GM23338 (cell line): Measurements from ENCODE around the gene THBS3. TPM values are rescaled to one million over a fixed set of nuclear protein-coding genes. Genes with fewer than 3 reads are reported as not detected.

Experiments
- ATAC-seq: fragments of 200-7000 bp; cut with Tn5 transposase; 3 replicates; pipeline ENCODE4 v1.9.1; 2020
- DNase-seq: peaks from one replicate; pipeline ENCODE4 v3.0.0-alpha.2; 2015; ENCODE audit warnings: low spot score
- H2AFZ ChIP-seq: fragments of 200-600 bp; sonication (generic); 2 replicates; pipeline ENCODE4 v1.8.0; 2016; ENCODE audit warnings: antibody characterized with exemption, mild to moderate bottlenecking, moderate library complexity
- H3F3A ChIP-seq: fragments of 200-600 bp; sonication (generic); replicated peaks from 2 replicates; pipeline ENCODE4 v1.8.0; 2017; ENCODE audit warnings: antibody characterized with exemption, mixed run types, low read depth
- H3K27ac ChIP-seq: fragments of 200-600 bp; sonication (generic); 2 replicates; pipeline ENCODE4 v1.6.1; 2016; ENCODE audit warnings: low read depth
- H3K27me3 ChIP-seq: fragments of 200-600 bp; sonication (generic); 2 replicates; pipeline ENCODE4 v1.8.0; 2016; ENCODE audit warnings: mild to moderate bottlenecking, mixed run types, moderate library complexity; ENCODE audit not compliant: insufficient read depth
- H3K36me3 ChIP-seq: fragments of 200-600 bp; sonication (generic); 2 replicates; pipeline ENCODE4 v1.8.0; 2016; ENCODE audit warnings: mild to moderate bottlenecking; ENCODE audit not compliant: insufficient read depth
- H3K4me1 ChIP-seq: fragments of 200-600 bp; sonication (generic); 2 replicates; pipeline ENCODE4 v1.8.0; 2016; ENCODE audit warnings: mild to moderate bottlenecking, moderate library complexity; ENCODE audit not compliant: insufficient read depth
- H3K4me2 ChIP-seq: fragments of 200-600 bp; sonication (generic); 2 replicates; pipeline ENCODE4 v1.7.1; 2017; ENCODE audit warnings: mixed run types
- H3K4me3 ChIP-seq: fragments of 200-600 bp; sonication (generic); 2 replicates; pipeline ENCODE4 v1.6.1; 2016; ENCODE audit warnings: mixed run types
- H3K79me2 ChIP-seq: fragments of 200-600 bp; sonication (generic); replicated peaks from 2 replicates; pipeline ENCODE4 v1.8.0; 2017; ENCODE audit warnings: mild to moderate bottlenecking; ENCODE audit not compliant: insufficient read depth
- H3K9me2 ChIP-seq: fragments of 200-600 bp; sonication (generic); 2 replicates; pipeline ENCODE4 v1.8.0; 2017; ENCODE audit not compliant: insufficient read depth
- H4K20me1 ChIP-seq: fragments of 200-600 bp; sonication (generic); replicated peaks from 2 replicates; pipeline ENCODE4 v1.8.0; 2017; ENCODE audit warnings: mild to moderate bottlenecking; ENCODE audit not compliant: insufficient read depth
- H3K27ac Mint-ChIP-seq: 2 replicates; pipeline ENCODE4 v1.8.0; 2020; ENCODE audit warnings: inconsistent platforms, mild to moderate bottlenecking, moderate library complexity, mixed read lengths
- H3K27me3 Mint-ChIP-seq: 3 replicates; pipeline ENCODE4 v1.8.0; 2022; ENCODE audit warnings: low read depth, mild to moderate bottlenecking, moderate library complexity, mixed read lengths, inconsistent platforms; ENCODE audit not compliant: insufficient read depth, poor library complexity
- H3K36me3 Mint-ChIP-seq: 3 replicates; pipeline ENCODE4 v1.8.0; 2021; ENCODE audit warnings: low read depth, mild to moderate bottlenecking, inconsistent platforms, moderate library complexity, mixed read lengths
- H3K4me1 Mint-ChIP-seq: 3 replicates; pipeline ENCODE4 v1.8.0; 2020; ENCODE audit warnings: mild to moderate bottlenecking, inconsistent platforms, mixed read lengths
- H3K4me3 Mint-ChIP-seq: 3 replicates; pipeline ENCODE4 v1.8.0; 2021; ENCODE audit warnings: moderate library complexity, mild to moderate bottlenecking, inconsistent platforms, mixed read lengths
- H3K9me3 Mint-ChIP-seq: 3 replicates; pipeline ENCODE4 v1.8.0; 2020; ENCODE audit warnings: moderate library complexity, mild to moderate bottlenecking, inconsistent platforms, mixed read lengths
- CREB1 ChIP-seq: fragments of 250-450 bp; sonication (Bioruptor Pico); IDR thresholded peaks from 2 replicates; pipeline ENCODE4 v1.5.0; 2020; ENCODE audit warnings: low read depth, mild to moderate bottlenecking, moderate library complexity
- CTCF ChIP-seq, 2 experiments: fragments of 200-600 bp in 1 of 2; sonication (generic) in 1 of 2; conservative IDR thresholded peaks; 2 replicates each; pipeline versions ENCODE4 v1.5.1 to v1.6.1; 2016 to 2017; ENCODE audit warnings: antibody characterized with exemption in 2 of 2, low read depth in 2 of 2, mild to moderate bottlenecking in 2 of 2, moderate library complexity in 1 of 2
- ETS1 ChIP-seq: IDR thresholded peaks from 2 replicates; pipeline ENCODE4 v1.6.1; 2016; ENCODE audit warnings: antibody characterized with exemption
- EZH2 ChIP-seq: fragments of 200-600 bp; sonication (generic); IDR thresholded peaks from one replicate; pipeline ENCODE4 v1.8.0; 2017; ENCODE audit warnings: antibody characterized with exemption, mild to moderate bottlenecking, low read depth; ENCODE audit not compliant: unreplicated experiment
- EZH2phosphoT487 ChIP-seq: fragments of 200-600 bp; sonication (generic); IDR thresholded peaks from one replicate; pipeline ENCODE4 v1.8.1; 2018; ENCODE audit warnings: antibody characterized with exemption; ENCODE audit not compliant: unreplicated experiment
- JUNB ChIP-seq: IDR thresholded peaks from one replicate; pipeline ENCODE4 v1.6.1; 2016; ENCODE audit warnings: antibody characterized with exemption; ENCODE audit not compliant: unreplicated experiment
- NANOG ChIP-seq: IDR thresholded peaks from 2 replicates; pipeline ENCODE4 v1.6.1; 2016; ENCODE audit warnings: antibody characterized with exemption, borderline replicate concordance
- POLR2AphosphoS5 ChIP-seq: IDR thresholded peaks from 2 replicates; pipeline ENCODE4 v1.6.1; 2016; ENCODE audit warnings: antibody characterized with exemption, low read depth
- STAT1 ChIP-seq: IDR thresholded peaks from one replicate; pipeline ENCODE4 v1.6.1; 2016; ENCODE audit warnings: antibody characterized with exemption; ENCODE audit not compliant: unreplicated experiment
- ZNF114 ChIP-seq: fragments of 250-450 bp; sonication (Bioruptor Pico); IDR thresholded peaks from 2 replicates; pipeline ENCODE4 v1.5.0; 2020; ENCODE audit warnings: mild to moderate bottlenecking, moderate library complexity
- ZNF331 ChIP-seq: fragments of 250-450 bp; sonication (Bioruptor Pico); IDR thresholded peaks from 2 replicates; pipeline ENCODE4 v1.5.0; 2020; ENCODE audit warnings: low read depth, mild to moderate bottlenecking, moderate library complexity
- ZNF462 ChIP-seq: fragments of 250-450 bp; sonication (Bioruptor Pico); IDR thresholded peaks from 2 replicates; pipeline ENCODE4 v1.5.0; 2020; ENCODE audit warnings: mild to moderate bottlenecking, moderate library complexity
- polyA plus RNA-seq: library from polyadenylated mRNA; unstranded; fragments of >200 nt; fragmentation: Nextera tagmentation; extraction: Ambion mirVana; gene quantifications from 2 replicates; pipeline ENCODE4 v1.2.1, GENCODE V29; 2016
- total RNA-seq: library from RNA; depleted of rRNA; stranded (reverse); fragments of >200 nt; shearing (Covaris generic); gene quantifications from 2 replicates; pipeline ENCODE4 v1.2.3, GENCODE V29; 2014
- TF ChIP-seq, protein P1 (sequence below): IDR thresholded peaks from one replicate; pipeline ENCODE4 v1.6.1; 2018; ENCODE audit warnings: antibody characterized with exemption; ENCODE audit not compliant: unreplicated experiment

The THBS3 gene
- total and polyA plus RNA-seq, 2 experiments from 2014 or later = 1.2 to 4.3 TPM

- H3K36me3 Mint-ChIP-seq = peaks cover 23% of the 10 kb centered on the region; the same call in 2 of the 3 replicates
- TF ChIP-seq ZNF331 (CRISPR knock-in tag) (no peak), EZH2 (no peak), ETS1 (no peak), CREB1 (CRISPR knock-in tag) (no peak), STAT1 (no peak), JUNB (no peak), CTCF (conservative IDR thresholded peaks at IDR 0.05; ENCODE audit: low read depth in 2 of 2) (no peak), NANOG (no peak), EZH2phosphoT487 (no peak), ZNF462 (CRISPR knock-in tag) (no peak), POLR2AphosphoS5 (no peak), ZNF114 (CRISPR knock-in tag) (no peak)
- TF ChIP-seq, protein P1, sequence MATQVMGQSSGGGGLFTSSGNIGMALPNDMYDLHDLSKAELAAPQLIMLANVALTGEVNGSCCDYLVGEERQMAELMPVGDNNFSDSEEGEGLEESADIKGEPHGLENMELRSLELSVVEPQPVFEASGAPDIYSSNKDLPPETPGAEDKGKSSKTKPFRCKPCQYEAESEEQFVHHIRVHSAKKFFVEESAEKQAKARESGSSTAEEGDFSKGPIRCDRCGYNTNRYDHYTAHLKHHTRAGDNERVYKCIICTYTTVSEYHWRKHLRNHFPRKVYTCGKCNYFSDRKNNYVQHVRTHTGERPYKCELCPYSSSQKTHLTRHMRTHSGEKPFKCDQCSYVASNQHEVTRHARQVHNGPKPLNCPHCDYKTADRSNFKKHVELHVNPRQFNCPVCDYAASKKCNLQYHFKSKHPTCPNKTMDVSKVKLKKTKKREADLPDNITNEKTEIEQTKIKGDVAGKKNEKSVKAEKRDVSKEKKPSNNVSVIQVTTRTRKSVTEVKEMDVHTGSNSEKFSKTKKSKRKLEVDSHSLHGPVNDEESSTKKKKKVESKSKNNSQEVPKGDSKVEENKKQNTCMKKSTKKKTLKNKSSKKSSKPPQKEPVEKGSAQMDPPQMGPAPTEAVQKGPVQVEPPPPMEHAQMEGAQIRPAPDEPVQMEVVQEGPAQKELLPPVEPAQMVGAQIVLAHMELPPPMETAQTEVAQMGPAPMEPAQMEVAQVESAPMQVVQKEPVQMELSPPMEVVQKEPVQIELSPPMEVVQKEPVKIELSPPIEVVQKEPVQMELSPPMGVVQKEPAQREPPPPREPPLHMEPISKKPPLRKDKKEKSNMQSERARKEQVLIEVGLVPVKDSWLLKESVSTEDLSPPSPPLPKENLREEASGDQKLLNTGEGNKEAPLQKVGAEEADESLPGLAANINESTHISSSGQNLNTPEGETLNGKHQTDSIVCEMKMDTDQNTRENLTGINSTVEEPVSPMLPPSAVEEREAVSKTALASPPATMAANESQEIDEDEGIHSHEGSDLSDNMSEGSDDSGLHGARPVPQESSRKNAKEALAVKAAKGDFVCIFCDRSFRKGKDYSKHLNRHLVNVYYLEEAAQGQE = no peak
- Histone ChIP-seq H3K79me2 (0 out of 2 replicates have a peak, but pooled peaks cover 7% of the 10 kb centered on the region), H3K4me2 (no peak overlapping the region), H4K20me1 (no peaks in the 10 kb centered on the region), H2AFZ (no peak overlapping the region), H3K27ac (no peak overlapping the region), H3K4me3 (no peak overlapping the region), H3K4me1 (peaks cover 18% of the 10 kb centered on the region), H3K36me3 (no peaks in the 10 kb centered on the region), H3K27me3 (peaks cover 26% of the 10 kb centered on the region), H3K9me2 (no peaks in the 10 kb centered on the region), H3F3A (peaks cover 20% of the 10 kb centered on the region; the same call in 1 of the 2 replicates)
- ATAC-seq (no peak), DNase-seq (no peak)
- H3K4me3 Mint-ChIP-seq = no peak overlapping the region
- H3K27me3 Mint-ChIP-seq = peaks cover 31% of the 10 kb centered on the region
- peaks cover 16% of the 10 kb centered on the region for H3K4me1 Mint-ChIP-seq
- no peak overlapping the region for H3K27ac Mint-ChIP-seq
- no peaks in the 10 kb centered on the region for H3K9me3 Mint-ChIP-seq
Observed at GRCh38 chr1:155247667-155248553, 40.2 kb upstream of the THBS3 start.
